CMK (cell line): ENCODE results near the gene REP15.
"Not testable (repeated sequence)": the region's sequence is repeated elsewhere in the genome, so short reads cannot be mapped to it uniquely, and the experiment has no call there.

ENCODE experiments used
- DNase-seq: peaks from one replicate; pipeline ENCODE4 v3.0.0-alpha.2; 2010; ENCODE audit warnings: low read depth

REP15 gene, protein sequence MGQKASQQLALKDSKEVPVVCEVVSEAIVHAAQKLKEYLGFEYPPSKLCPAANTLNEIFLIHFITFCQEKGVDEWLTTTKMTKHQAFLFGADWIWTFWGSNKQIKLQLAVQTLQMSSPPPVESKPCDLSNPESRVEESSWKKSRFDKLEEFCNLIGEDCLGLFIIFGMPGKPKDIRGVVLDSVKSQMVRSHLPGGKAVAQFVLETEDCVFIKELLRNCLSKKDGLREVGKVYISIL

DNA sequence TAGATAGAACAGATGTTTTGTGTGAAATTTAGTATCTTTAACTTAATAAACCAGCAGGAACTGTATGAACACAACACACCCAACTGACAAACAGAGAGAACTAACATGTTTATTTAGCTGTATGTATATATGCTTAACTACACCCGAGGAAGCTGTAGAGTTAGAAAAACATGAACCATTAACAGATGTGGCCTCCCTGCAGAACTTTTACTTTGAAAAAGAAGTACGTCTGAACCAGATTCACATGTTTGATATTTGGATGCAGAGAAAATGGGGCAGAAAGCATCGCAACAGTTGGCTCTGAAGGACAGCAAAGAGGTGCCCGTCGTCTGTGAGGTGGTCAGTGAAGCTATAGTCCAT is at the start of gene REP15:
TSS of gene REP15 (plus strand) at position 155 of the 360 bp plus-strand sequence. CDS start at position 271, 116 bp downstream.
- no peak for DNase-seq

DNA sequence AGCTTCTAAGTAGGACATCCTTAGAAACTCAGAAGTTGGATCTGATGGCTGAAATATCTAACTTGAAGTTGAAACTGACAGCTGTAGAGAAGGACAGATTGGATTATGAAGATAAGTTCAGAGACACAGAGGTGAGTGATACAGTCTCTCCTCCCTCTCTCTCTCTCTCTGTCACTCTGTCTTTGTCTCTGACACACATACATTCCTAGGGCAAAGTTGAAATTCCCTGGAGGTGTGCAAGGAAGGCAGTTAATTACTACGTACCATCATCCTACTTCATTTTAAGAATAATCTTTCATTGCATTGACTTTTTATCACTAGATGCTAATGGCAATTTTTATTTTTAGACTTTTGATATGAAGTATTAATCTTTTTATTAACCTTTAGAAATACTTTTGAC is 46.2 kb upstream of the REP15 start:
- no peak for DNase-seq

DNA sequence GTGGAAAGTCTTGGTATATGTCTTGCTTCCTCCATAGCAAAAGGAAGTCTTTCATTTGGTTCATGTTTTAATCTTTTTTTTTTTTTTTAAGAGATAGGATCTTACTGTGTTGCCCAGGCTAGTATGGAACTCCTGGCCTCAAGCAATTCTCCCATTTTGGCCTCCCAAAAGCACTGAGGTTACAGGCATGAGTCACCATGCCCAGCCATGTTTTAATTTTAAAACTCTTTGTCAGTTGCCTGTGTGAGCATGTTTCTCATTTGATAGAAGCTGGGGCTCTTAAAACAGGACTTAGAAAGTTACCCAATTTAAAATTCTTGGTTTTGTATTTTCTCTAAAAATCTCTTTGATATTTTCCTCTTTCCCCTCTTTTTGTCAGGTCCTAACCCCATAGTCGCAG is 45.0 kb upstream of the REP15 start:
- DNase-seq = no peak

DNA sequence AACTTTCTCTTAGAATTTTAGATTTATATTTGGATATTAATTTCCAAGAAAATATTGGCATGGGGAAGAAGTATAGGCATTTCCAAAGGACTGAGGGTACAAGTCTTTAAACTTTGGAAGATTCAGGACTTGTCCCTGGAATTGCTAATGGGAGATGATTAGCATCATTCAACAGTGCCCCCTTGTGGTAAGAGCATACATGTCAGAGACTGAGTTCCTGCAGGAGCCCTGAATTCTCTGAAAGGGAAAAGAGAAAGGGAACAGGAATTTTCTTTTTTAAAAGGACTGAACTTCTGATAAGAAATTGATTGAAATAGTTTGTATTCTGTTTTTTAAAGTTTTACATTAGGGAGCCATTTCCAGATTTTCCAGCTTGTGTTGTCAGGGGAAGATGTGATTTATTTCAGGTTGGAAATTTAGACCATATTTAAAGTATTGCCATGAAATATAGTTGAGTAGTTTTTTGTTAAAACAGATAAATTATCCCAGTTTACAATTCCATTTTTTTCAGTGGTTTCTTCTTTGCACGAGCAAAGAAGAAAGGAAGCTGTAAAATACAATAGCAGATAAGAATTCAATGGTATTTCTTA is 44.0 kb upstream of the REP15 start:
- DNase-seq = peak; percentile 44

DNA sequence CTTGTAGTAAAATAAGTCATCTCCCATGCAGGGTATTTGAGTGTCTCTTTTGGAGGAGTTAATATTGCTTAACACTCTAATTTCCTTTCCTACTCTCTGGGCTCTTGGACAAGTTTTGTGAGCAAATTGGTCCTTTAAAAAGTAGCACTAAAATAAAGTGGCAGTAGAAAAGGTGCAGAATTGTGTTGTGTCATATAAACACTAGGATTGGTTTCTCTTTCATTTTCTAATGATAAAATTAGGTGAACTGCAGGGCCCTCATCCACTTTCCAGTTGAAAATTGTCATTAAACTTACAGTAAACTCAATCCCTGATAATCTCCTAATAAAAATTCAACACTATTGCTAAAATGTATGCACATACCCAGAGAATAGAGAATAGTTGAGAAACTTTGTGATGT is 42.6 kb upstream of the REP15 start:
- DNase-seq = no peak

DNA sequence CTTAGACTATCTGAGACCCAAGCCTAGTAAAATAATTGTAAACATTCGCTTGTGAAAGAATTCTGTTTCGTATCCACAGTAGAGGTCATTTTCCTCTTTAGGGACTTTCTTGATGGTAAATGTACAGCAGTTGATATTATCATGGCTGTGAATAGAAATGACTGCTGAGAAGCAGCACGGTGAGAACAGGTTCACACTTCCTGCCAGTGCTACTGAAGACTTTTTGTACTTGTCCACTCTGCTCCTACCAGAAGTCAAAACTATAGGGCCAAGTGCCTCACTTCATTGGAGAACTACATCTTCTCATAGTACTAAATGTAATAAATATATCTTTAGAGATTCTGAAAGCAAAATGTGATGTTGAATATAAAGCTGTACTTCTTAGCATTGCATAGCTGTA is 40.8 kb upstream of the REP15 start:
- DNase-seq = not testable (repeated sequence)

DNA sequence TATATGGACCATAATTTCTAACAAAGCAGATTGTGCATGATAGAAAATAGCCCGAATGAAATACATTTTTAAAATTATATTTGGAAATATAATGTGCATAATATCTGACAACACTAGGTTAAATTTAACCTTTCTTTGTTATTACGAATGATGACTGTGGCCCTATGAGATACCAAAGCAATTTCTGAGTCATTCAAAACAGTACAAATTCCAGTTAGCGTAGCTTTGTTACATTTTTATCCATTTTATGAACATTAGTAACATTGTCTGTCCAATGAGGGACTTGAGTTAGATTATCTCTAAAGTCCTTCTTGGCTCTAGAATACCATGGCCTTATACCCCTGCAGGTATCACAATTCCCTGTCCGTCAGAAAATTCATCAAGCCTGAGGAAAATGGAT is 39.0 kb upstream of the REP15 start:
- no peak for DNase-seq

DNA sequence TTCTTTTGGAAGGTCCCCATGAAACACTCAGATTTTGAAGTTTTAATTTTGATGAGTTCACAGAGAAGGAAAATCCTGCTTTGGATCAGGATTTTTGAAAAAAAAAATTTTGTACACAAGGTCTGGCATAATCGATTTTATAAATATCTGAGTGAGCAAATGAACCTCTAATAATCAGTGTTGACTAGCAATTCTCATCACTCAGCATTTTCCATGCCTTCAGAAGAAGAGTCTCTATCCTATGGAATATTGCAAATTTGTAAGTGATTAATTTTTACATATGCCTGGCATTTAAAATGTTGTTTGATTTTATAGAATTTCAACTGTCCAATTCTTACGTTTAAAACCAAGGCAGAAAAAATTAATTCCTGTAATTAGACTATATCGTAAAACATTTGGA is 30.5 kb upstream of the REP15 start:
- DNase-seq = no peak

DNA sequence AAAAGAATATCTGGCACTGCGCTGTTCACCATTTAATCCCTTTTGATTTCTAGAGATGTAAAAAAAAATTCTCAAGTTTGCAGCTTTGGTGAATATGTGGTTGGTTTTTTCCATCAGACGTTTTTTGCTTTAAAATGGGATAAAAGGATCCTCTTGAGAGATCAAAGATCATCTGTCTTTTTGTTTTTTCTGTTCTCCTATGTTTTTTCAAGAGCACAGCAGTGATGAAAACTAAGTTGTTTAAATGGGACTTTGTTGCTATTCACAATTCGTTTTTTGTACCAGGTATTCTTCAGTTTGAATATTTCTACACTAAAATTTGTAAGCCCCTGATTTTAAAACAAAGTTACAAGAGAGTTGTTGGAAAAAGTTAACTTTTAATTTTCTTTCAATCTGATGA is 29.7 kb upstream of the REP15 start:
- no peak for DNase-seq

DNA sequence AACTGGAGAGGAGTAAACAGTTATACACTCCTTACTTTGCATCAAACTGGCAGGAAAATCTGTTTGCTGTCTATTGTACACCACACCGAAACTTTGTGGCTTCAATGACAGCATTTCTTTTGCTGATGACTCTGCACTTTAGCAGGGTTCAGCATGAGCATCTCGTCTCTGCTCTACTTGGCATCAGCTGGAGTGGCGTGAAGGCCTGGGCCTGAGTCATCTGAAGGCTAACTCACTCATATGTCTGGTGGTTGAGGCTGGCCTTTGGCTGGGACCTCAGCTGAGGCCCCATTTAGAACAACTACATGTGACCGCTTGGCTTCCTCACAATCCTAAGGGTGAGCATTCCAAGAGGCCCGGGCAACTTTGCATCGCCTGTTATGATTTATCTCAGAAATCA is 28.7 kb upstream of the REP15 start:
- no peak for DNase-seq

DNA sequence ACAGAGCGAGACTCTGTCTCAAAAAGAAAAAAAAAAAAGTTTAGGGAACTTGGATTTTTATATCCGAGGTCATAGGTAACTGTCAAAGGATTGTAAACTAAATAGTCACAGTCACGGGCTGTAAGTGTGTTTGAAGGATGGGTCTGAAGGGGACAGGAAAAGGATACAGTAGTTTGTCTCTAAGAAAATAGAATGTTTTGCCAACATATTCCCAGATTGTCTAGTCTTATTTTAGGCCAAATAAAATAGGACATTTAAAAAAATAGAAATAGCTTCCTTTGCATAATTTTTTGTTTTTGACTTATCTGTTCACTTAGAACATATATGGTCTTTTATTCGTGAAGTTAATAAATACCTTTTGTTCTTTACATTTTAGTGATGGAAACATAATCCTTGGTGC is 24.2 kb upstream of the REP15 start:
- no peak for DNase-seq

DNA sequence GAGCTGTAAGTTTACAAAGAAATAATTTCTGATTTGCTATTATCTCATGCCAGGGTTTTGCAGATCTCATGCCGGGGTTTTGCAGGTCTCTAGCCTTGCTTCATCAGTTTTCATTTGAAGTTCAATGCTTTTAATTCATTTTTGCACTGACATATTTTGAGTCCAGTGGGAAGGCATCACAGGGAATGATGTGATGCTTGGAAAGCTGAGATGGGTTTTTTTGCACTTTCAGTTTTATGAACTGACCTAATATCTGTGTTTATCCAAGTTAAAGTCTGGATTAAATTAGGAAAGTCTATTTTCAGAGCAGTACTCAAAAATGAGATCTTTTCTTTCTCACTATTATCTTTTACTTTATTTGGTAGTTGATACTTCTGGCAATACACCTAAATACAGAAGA is 23.6 kb upstream of the REP15 start:
- no peak for DNase-seq

DNA sequence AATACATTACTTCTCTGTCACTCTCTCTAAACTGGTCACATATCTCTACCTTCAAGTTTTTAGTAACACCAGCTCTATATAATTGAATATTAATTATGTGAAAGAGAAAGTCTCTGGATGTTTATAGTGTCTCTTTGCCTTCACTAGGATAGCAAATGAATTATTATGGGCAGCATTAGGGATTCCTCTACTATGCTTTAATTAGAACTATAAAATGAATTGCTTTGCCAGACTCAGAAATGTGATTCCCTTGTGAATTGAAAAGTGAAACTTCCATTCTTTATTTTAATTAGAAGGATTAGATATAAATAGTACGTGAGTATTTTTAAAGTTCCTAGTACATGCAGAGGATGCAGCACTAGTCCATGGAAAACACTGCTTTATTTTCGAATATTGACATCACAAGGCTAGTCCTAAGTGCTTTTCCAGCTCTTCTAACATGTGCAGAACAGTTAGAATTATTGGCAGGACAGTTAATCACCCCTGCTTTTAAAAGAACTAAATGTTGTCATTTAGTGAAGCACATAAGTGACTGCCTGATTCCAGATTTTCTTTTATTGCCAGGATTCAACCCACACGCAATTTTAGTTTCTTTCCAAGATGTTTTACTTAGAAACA is 23.0 kb upstream of the REP15 start:
- no peak for DNase-seq

DNA sequence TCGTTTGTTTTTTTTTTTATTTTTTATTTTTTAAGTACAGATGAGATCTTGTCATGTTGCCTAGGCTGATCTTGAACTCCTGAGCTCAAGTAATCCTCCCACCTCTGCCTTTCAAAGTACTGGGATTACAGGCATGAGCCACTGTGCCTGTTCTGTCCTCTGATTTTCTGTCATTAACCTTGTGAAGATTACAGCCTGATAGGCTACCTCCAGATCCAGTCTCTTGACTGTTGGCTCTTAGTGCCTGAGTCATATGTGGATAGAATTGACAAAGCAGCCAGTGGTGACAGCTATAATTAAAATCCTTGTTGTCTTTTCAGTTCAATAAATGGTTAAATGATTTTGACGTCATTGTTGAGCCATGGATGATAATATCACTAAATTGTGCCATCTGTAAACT is 21.3 kb upstream of the REP15 start:
- no peak for DNase-seq

DNA sequence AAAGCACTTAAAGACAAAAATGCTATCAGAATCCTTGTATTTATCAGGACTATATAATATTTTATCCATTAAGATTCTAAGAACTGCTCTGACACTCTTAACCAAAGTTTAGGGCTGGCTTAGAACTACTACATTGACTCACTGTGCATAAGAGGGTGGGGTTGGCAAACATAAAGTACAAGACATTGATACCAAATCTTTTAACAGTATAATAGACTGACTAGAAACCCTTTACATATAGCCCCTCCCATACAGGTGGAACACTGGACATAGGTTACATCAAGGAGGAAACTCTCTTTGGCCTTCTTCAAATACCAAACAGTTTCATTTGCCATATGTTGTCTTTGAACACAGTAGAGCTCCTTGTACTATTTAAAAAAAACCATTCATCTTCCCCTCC is 15.6 kb upstream of the REP15 start:
- no peak for DNase-seq

DNA sequence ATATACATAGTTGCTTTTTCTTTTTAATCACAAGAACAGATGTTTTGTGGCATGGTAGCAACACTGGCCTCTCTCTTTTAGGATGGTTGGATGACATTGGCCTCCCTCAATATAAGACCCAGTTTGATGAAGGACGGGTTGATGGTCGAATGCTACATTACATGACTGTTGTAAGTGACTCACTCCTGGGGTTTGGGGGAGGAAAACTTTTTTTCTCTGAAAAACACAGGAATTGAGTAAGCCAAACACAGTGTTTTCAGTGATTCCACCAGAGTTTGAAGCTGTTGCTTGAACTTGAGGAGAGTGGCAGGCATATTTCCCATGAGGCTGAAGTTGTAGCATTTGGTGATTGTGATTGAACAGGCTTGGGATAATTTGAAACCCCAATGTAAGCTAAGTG is 13.7 kb upstream of the REP15 start:
- DNase-seq = no peak

DNA sequence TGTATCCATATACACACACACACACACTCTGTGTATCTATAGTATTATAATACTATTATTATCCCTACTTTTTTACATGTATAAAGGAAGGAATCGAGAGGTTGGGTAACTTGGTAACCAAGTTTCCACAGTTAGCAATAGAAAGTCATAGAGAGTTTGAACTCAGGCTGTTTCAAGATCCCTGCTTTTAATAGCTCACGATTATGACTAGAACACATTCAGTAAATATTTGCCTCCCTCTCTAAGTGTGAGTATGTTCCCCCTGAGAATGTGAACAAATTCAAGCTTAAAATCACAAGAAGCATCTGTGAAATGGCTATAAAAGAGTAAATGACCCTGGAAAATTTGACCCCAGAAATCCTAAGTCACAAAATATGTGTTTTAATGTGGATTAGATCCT is 11.0 kb upstream of the REP15 start:
- DNase-seq = no peak

DNA sequence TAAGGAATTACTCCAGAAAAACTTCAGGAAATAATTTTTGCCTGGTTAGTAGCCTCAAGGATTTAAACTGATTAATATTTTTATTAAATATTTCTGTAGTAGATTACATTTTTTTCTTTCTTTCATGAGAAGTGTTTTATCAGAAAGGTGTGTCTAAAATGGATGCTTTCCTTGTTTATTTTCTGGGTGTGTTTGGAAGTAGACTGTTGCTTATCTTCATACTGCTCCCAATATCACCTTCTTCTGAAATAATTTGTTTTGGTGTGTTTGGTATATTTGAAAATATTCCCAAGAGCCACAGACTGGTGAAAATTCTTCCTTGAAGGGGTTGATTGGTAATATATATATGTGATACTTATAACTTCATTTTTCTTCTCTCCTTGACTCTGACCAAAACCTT is 10.1 kb upstream of the REP15 start:
- no peak for DNase-seq

DNA sequence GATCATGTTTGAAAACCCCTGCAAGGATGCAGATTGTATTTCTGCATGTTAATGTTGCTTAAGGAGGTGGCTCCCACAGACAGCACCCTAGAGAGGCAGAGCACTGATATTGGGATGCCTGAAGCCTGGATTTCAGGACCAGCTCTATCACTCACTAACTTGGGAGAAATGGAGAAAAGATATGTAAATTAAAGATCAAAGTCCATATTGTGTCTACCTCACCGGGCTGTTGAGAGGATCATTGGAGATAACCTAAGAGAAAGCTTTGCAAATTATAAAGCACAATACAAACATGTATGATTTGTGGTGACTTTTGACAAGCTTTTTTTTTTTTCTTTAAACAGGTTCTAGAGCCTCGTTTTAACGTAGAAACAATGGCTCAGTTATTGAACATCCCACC is 7.6 kb upstream of the REP15 start:
- no peak for DNase-seq

DNA sequence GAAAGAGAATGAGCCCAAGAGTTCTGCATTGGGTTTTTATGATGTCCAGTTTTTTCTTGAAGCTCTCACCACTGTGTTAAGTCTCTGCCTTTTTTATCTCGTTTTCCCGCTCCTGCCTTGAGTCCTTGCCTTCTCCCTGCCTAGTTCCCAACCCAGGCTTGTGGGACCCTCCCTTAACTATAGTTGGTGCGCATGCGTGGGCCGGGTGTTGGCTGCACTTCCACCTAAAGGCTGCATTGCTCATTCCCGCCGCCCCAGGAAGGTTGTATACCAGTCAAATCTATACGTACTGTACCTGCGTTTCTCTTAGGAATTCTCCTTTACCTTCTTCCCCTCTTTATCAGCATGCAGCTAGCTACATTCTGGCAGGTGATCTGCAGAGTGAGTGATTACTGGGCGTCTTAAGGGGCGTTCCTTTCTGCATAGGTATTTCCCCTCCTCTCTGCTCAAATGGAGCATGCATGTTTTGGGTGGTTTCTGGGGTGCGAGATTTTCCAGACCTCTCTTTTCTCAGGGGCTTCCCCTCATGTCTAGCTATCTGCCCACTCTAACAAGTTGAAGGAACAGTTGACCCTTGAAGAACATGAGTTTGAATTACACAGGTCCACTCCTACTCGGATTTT is 6.6 kb upstream of the REP15 start:
- no peak for DNase-seq

DNA sequence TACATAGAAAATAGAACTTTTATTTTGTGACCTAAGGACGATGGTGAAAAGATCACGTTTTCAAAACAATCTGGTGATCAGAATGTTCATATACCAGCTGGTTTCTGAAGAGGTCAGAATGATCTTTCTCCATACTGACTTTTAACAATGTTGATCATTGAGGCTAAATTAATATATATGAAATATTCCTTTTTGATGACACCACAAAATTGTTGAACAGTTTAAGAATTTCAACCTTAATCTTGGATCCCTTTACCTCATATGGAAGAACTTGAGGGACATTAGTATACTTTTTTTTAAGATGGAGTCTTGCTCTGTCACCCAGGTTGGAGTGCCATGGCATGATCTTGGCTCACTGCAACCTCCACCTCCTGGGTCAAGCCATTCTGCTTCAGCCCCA is 2.8 kb upstream of the REP15 start:
- DNase-seq = no peak

DNA sequence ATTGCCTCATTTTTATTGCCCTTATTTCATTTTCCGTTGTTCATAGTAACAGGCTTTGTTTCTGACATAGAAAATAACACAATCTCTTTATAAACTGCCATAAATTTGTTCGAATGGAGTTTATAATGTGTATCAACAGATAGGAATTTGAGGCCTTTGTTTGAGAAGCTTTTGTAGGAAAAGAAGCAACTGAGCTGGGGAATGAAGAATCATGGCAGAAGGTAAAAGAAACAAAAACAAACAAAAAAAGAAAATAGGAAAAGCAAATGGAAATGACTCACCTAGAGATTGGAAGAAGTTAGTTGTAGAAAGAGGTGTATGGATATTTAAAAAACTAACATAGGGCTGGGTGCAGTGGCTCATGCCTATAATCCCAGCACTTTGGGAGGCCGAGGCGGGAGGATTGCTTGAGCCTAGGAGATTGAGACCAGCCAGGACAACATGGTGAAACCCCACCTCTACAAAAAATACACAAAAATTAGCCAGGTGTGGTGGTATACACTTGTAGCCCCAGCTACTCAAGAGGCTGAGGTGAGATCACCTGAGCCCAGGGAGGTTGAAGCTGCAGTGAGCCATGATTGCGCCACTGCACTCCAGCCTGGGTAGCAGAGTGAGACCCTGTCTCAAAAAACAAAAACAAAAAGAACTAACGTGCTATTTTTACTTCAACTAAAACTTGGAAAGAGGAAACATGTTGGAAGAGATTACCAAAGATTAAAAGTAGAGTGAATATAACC is 523 bp upstream of the REP15 start:
- DNase-seq = no peak
